Activated CD8-positive, alpha-beta memory T cell treated with anti-CD3 and anti-CD28 coated beads, Interleukin-2, amount 50 U/mL, for 48 hours (primary cell): ENCODE measurements around the gene PPP1R3G.
A peak's percentile ranks its signal among the peaks of the same experiment; 100 is the strongest.
"Not testable (repeated sequence)": the region's sequence is repeated elsewhere in the genome, so short reads cannot be mapped to it uniquely, and the experiment has no call there.

Experiments
- DNase-seq: peaks from one replicate; pipeline ENCODE4 v3.0.0-alpha.2; 2020

Gene PPP1R3G

GRCh38 chr6:5084781-5085647 lies at the start of gene PPP1R3G:
Gene PPP1R3G (plus strand): TSS chr6:5085341. CDS start chr6:5085486, 145 bp downstream.
- peak; percentile 67 for DNase-seq

- DNase-seq: no peak
These were observed 48.9 kb upstream of the PPP1R3G start for GRCh38 chr6:5036269-5036668.

GRCh38 chr6:5041955-5042354 lies 43.2 kb upstream of the PPP1R3G start:
- DNase-seq: no peak

- DNase-seq: no peak
These were observed 42.7 kb upstream of the PPP1R3G start for GRCh38 chr6:5042436-5042835.

- no peak for DNase-seq
These were observed 40.3 kb upstream of the PPP1R3G start for GRCh38 chr6:5044866-5045265.

- no peak for DNase-seq
These were observed 39.7 kb upstream of the PPP1R3G start for GRCh38 chr6:5045416-5045815.

GRCh38 chr6:5046430-5046829 lies 38.7 kb upstream of the PPP1R3G start:
- DNase-seq: no peak

GRCh38 chr6:5050009-5050408 lies 35.1 kb upstream of the PPP1R3G start:
- no peak for DNase-seq

- no peak for DNase-seq
These were observed 33.7 kb upstream of the PPP1R3G start for GRCh38 chr6:5051394-5051793.

- DNase-seq: no peak
These were observed 32.1 kb upstream of the PPP1R3G start for GRCh38 chr6:5053038-5053437.

GRCh38 chr6:5053864-5054244 lies 31.3 kb upstream of the PPP1R3G start:
- no peak for DNase-seq

- no peak for DNase-seq
These were observed 30.8 kb upstream of the PPP1R3G start for GRCh38 chr6:5054245-5054873.

- DNase-seq: no peak
These were observed 30.0 kb upstream of the PPP1R3G start for GRCh38 chr6:5055118-5055517.

- DNase-seq: no peak
These were observed 26.9 kb upstream of the PPP1R3G start for GRCh38 chr6:5058254-5058653.

- DNase-seq: no peak
These were observed 25.9 kb upstream of the PPP1R3G start for GRCh38 chr6:5059036-5059896.

- not testable (repeated sequence) for DNase-seq
These were observed 24.7 kb upstream of the PPP1R3G start for GRCh38 chr6:5060439-5060838.

GRCh38 chr6:5061152-5061551 lies 24.0 kb upstream of the PPP1R3G start:
- DNase-seq: no peak

- no peak for DNase-seq
These were observed 21.5 kb upstream of the PPP1R3G start for GRCh38 chr6:5063617-5064016.

- DNase-seq: no peak
These were observed 18.6 kb upstream of the PPP1R3G start for GRCh38 chr6:5066456-5067093.

- no peak for DNase-seq
These were observed 17.8 kb upstream of the PPP1R3G start for GRCh38 chr6:5067305-5067704.

GRCh38 chr6:5068153-5068751 lies 16.9 kb upstream of the PPP1R3G start:
- DNase-seq: no peak

- no peak for DNase-seq
These were observed 13.9 kb upstream of the PPP1R3G start for GRCh38 chr6:5071216-5071615.

GRCh38 chr6:5072440-5072839 lies 12.7 kb upstream of the PPP1R3G start:
- no peak for DNase-seq
